ENCODE measurements around the gene MBNL1.
A peak's percentile ranks its signal among the peaks of the same experiment; 100 is the strongest.

MBNL1 gene

DNA sequence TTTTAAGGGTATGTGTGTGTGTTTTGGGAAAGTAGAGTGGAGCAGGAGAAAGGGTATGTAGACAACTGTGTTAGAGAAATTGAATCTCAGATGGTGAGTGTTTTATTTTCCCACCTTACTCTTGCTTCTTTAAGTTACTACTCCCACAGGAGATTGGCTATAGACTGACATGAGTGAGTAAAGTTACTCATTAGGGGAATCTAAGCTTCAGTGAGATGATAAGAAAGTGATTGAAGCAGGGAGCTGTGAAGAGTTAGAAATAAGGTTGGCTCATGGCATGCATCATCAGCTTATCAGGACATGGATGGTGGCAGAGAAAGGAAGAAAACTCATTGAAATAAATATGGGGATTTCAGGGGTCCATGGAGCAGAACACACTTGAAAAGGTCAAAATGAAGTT lies 88.9 kb downstream of the MBNL1 start:
- ChIA-PET POLR2A (no interaction called here), CTCF (interaction anchor here (1.2 kb wide), 1 partner anchor 44 kb away, joined by 3 read pairs; no protein-coding TSS in a partner anchor)
- TF ChIP-seq, protein P1, sequence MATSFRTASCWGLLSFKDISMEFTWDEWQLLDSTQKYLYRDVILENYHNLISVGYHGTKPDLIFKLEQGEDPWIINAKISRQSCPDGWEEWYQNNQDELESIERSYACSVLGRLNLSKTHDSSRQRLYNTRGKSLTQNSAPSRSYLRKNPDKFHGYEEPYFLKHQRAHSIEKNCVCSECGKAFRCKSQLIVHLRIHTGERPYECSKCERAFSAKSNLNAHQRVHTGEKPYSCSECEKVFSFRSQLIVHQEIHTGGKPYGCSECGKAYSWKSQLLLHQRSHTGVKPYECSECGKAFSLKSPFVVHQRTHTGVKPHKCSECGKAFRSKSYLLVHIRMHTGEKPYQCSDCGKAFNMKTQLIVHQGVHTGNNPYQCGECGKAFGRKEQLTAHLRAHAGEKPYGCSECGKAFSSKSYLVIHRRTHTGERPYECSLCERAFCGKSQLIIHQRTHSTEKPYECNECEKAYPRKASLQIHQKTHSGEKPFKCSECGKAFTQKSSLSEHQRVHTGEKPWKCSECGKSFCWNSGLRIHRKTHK (tag by site-specific recombination; IDR thresholded peaks at IDR 0.05), result no peak
- 0 out of 2 replicates have a peak, but pooled peaks have one; percentile 21 for TF ChIP-seq PRDM1 (tag by site-specific recombination; IDR thresholded peaks at IDR 0.05)
- H3K4me1 ChIP-seq (ENCODE audit: control insufficient read depth, insufficient read depth, low read length), result no peaks in the 10 kb centered on the region
- H3K36me3 ChIP-seq (ENCODE audit: control insufficient read depth in 2 of 2, insufficient read depth in 1 of 2, low read length in 2 of 2), result no peaks in the 10 kb centered on the region
- no peak overlapping the region for H3K27ac ChIP-seq (ENCODE audit: extremely low read depth, low read depth, low read length)
- H3K4me3 ChIP-seq (ENCODE audit: low read depth, low read length), result no peak overlapping the region
- no peaks in the 10 kb centered on the region for H3K9me3 ChIP-seq (ENCODE audit: control insufficient read depth, insufficient read depth, low read depth, low read length)

DNA sequence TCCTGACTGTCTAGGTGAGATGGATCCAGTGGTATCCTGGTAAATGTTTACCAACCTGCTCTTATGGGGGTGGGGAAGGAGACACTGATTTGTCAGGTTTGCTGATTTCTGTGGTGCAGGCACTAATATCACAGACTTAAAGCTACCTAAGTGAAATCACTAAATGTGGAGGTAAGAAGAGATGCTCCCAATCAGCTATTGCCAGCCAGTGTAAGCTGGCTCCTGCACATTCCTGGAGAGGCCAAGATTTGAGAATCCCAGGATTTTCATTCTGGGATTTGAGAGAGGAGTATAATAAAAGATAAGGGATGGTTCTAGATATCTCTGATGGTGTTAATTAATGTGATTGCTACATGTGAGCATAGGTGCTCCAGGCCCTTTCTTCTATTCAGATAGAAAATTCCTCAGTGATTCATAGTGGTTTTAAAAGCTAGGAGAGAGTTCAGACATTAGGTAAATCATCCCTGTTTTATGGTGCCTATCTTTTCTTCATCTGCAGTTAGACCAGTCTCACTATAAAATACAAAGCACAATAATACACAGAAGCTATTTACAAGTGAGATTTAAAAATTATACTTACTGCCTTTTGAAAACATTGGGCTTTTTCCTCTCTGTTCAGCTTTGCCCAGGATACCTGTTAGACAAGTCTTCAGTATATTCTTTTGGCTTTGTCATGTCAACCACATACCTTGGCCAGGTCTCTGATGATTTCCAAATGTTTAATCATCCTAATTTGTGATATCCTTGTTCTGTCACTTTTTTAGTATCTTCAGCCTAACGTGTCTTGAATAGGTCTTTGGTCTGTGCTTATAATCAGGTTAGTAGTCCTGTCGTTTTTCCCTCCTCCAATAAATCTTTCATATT lies 90.9 kb downstream of the MBNL1 start:
- Histone ChIP-seq H3K27ac (ENCODE audit: extremely low read depth, low read depth, low read length) (no peak overlapping the region), H3K9me3 (ENCODE audit: control insufficient read depth, insufficient read depth, low read depth, low read length) (no peaks in the 10 kb centered on the region), H3K4me3 (ENCODE audit: low read depth, low read length) (no peak overlapping the region), H3K36me3 (ENCODE audit: control insufficient read depth in 2 of 2, insufficient read depth in 1 of 2, low read length in 2 of 2) (no peaks in the 10 kb centered on the region), H3K4me1 (ENCODE audit: control insufficient read depth, insufficient read depth, low read length) (no peaks in the 10 kb centered on the region)
- TF ChIP-seq, protein P2, sequence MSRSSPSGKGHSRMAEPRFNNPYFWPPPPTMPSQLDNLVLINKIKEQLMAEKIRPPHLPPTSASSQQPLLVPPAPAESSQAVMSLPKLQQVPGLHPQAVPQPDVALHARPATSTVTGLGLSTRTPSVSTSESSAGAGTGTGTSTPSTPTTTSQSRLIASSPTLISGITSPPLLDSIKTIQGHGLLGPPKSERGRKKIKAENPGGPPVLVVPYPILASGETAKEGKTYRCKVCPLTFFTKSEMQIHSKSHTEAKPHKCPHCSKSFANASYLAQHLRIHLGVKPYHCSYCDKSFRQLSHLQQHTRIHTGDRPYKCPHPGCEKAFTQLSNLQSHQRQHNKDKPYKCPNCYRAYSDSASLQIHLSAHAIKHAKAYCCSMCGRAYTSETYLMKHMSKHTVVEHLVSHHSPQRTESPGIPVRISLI (tag by site-specific recombination; IDR thresholded peaks at IDR 0.05), result no peak
- TF ChIP-seq ZNF155 (tag by site-specific recombination; IDR thresholded peaks at IDR 0.05) (no peak), BCL11A (tag by site-specific recombination; IDR thresholded peaks at IDR 0.05; ENCODE audit: low read depth) (no peak), MEIS1 (CRISPR knock-in tag; IDR thresholded peaks at IDR 0.05; ENCODE audit: borderline replicate concordance) (no peak), KLF1 (tag by site-specific recombination; IDR thresholded peaks at IDR 0.05) (no peak), ZFP41 (tag by site-specific recombination; IDR thresholded peaks at IDR 0.05; ENCODE audit: borderline replicate concordance) (no peak), MYNN (tag by site-specific recombination; IDR thresholded peaks at IDR 0.05; ENCODE audit: borderline replicate concordance) (no peak)
- TF ChIP-seq, protein P3, sequence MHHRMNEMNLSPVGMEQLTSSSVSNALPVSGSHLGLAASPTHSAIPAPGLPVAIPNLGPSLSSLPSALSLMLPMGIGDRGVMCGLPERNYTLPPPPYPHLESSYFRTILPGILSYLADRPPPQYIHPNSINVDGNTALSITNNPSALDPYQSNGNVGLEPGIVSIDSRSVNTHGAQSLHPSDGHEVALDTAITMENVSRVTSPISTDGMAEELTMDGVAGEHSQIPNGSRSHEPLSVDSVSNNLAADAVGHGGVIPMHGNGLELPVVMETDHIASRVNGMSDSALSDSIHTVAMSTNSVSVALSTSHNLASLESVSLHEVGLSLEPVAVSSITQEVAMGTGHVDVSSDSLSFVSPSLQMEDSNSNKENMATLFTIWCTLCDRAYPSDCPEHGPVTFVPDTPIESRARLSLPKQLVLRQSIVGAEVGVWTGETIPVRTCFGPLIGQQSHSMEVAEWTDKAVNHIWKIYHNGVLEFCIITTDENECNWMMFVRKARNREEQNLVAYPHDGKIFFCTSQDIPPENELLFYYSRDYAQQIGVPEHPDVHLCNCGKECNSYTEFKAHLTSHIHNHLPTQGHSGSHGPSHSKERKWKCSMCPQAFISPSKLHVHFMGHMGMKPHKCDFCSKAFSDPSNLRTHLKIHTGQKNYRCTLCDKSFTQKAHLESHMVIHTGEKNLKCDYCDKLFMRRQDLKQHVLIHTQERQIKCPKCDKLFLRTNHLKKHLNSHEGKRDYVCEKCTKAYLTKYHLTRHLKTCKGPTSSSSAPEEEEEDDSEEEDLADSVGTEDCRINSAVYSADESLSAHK (tag by site-specific recombination; IDR thresholded peaks at IDR 0.05), result no peak
- TF ChIP-seq, protein P4, sequence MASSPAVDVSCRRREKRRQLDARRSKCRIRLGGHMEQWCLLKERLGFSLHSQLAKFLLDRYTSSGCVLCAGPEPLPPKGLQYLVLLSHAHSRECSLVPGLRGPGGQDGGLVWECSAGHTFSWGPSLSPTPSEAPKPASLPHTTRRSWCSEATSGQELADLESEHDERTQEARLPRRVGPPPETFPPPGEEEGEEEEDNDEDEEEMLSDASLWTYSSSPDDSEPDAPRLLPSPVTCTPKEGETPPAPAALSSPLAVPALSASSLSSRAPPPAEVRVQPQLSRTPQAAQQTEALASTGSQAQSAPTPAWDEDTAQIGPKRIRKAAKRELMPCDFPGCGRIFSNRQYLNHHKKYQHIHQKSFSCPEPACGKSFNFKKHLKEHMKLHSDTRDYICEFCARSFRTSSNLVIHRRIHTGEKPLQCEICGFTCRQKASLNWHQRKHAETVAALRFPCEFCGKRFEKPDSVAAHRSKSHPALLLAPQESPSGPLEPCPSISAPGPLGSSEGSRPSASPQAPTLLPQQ (tag by site-specific recombination; IDR thresholded peaks at IDR 0.05), result no peak
- TF ChIP-seq, protein P5, sequence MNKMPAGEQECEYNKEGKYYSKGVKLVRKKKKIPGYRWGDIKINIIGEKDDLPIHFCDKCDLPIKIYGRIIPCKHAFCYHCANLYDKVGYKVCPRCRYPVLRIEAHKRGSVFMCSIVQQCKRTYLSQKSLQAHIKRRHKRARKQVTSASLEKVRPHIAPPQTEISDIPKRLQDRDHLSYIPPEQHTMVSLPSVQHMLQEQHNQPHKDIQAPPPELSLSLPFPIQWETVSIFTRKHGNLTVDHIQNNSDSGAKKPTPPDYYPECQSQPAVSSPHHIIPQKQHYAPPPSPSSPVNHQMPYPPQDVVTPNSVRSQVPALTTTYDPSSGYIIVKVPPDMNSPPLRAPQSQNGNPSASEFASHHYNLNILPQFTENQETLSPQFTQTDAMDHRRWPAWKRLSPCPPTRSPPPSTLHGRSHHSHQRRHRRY (tag by site-specific recombination; IDR thresholded peaks at IDR 0.05), result no peak
- TF ChIP-seq, protein P6, sequence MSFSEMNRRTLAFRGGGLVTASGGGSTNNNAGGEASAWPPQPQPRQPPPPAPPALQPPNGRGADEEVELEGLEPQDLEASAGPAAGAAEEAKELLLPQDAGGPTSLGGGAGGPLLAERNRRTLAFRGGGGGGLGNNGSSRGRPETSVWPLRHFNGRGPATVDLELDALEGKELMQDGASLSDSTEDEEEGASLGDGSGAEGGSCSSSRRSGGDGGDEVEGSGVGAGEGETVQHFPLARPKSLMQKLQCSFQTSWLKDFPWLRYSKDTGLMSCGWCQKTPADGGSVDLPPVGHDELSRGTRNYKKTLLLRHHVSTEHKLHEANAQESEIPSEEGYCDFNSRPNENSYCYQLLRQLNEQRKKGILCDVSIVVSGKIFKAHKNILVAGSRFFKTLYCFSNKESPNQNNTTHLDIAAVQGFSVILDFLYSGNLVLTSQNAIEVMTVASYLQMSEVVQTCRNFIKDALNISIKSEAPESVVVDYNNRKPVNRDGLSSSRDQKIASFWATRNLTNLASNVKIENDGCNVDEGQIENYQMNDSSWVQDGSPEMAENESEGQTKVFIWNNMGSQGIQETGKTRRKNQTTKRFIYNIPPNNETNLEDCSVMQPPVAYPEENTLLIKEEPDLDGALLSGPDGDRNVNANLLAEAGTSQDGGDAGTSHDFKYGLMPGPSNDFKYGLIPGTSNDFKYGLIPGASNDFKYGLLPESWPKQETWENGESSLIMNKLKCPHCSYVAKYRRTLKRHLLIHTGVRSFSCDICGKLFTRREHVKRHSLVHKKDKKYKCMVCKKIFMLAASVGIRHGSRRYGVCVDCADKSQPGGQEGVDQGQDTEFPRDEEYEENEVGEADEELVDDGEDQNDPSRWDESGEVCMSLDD (tag by site-specific recombination; IDR thresholded peaks at IDR 0.05), result no peak
- TF ChIP-seq, protein P7, sequence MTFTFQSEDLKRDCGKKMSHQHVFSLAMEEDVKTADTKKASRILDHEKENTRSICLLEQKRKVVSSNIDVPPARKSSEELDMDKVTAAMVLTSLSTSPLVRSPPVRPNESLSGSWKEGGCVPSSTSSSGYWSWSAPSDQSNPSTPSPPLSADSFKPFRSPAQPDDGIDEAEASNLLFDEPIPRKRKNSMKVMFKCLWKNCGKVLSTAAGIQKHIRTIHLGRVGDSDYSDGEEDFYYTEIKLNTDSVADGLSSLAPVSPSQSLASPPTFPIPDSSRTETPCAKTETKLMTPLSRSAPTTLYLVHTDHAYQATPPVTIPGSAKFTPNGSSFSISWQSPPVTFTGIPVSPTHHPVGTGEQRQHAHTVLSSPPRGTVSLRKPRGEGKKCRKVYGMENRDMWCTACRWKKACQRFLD (tag by site-specific recombination; IDR thresholded peaks at IDR 0.05), result no peak
- ChIA-PET POLR2A (no interaction called here), CTCF (interaction anchor here (0.9 kb wide), 1 partner anchor 85 kb away, joined by 3 read pairs; no protein-coding TSS in a partner anchor)

All from HEK293 (cell line).